Prostate gland (tissue), 1 donor: ENCODE results near the gene FRMPD2.

Experiments
- POLR2A ChIP-seq: fragments of 450-650 bp; IDR thresholded peaks from one replicate; pipeline ENCODE4 v1.6.1; 2016; ENCODE audit warnings: antibody characterized with exemption, mild to moderate bottlenecking
- POLR2AphosphoS5 ChIP-seq: sonication (generic); formaldehyde crosslinking; IDR thresholded peaks from one replicate; pipeline ENCODE4 v1.6.1; 2017; ENCODE audit warnings: antibody characterized with exemption

GRCh38 chr10:48224296-48224695 lies 50.2 kb downstream of the FRMPD2 start:
- no peak for TF ChIP-seq POLR2AphosphoS5
- no peak for TF ChIP-seq POLR2A
